Lung (tissue), 12 donors: ENCODE measurements around the gene STON1. TPM values are rescaled to one million over a fixed set of nuclear protein-coding genes. Genes with fewer than 3 reads are reported as not detected.
A peak's percentile ranks its signal among the peaks of the same experiment; 100 is the strongest.
"Not testable (repeated sequence)": the region's sequence is repeated elsewhere in the genome, so short reads cannot be mapped to it uniquely, and the experiment has no call there.

ENCODE experiments used
- ATAC-seq: fragments of 200-7000 bp; cut with Tn5 transposase; one replicate; pipeline ENCODE4 v1.9.1; 2020; ENCODE audit warnings: moderate number of reproducible peaks; ENCODE audit not compliant: insufficient read depth, low FRiP score
- DNase-seq, 3 donors: peaks; one replicate each; pipeline ENCODE4 v3.0.0-alpha.2; 2013 to 2017
- H3K27ac ChIP-seq, 2 donors: one replicate each; pipeline ENCODE4 v1.5.1; 2013; ENCODE audit warnings: mild to moderate bottlenecking in 2 of 2, moderate library complexity in 2 of 2, control low read depth in 1 of 2, inconsistent platforms in 1 of 2, low read depth in 1 of 2, low read length in 1 of 2
- H3K27me3 ChIP-seq, 3 donors: one replicate each; pipeline ENCODE4 v1.5.1; 2013; ENCODE audit warnings: low read length in 2 of 3; ENCODE audit not compliant: control insufficient read depth in 3 of 3, insufficient read depth in 3 of 3
- H3K36me3 ChIP-seq, 4 donors: one replicate each; pipeline ENCODE4 v1.5.1; 2013; ENCODE audit warnings: low read length in 4 of 4, mild to moderate bottlenecking in 1 of 4, moderate library complexity in 1 of 4; ENCODE audit not compliant: control insufficient read depth in 4 of 4, insufficient read depth in 4 of 4
- H3K4me1 ChIP-seq, 5 donors: one replicate each; pipeline ENCODE4 v1.5.1; 2013; ENCODE audit warnings: low read length in 5 of 5, mild to moderate bottlenecking in 2 of 5, moderate library complexity in 1 of 5; ENCODE audit not compliant: control insufficient read depth in 5 of 5, insufficient read depth in 5 of 5
- H3K4me3 ChIP-seq: one replicate; pipeline ENCODE4 v1.5.1; 2013; ENCODE audit warnings: mild to moderate bottlenecking, control low read depth, moderate library complexity
- H3K9ac ChIP-seq, 2 donors: one replicate each; pipeline ENCODE4 v1.5.1; 2013; ENCODE audit warnings: low read length in 2 of 2, control low read depth in 1 of 2; ENCODE audit not compliant: insufficient read depth in 1 of 2
- H3K9me3 ChIP-seq, 4 donors: one replicate each; pipeline ENCODE4 v1.5.1; 2013; ENCODE audit warnings: low read length in 3 of 4, mild to moderate bottlenecking in 1 of 4, moderate library complexity in 1 of 4; ENCODE audit not compliant: control insufficient read depth in 4 of 4, insufficient read depth in 3 of 4
- CTCF ChIP-seq: IDR thresholded peaks from 2 replicates; pipeline ENCODE4 v1.5.1; 2012; ENCODE audit warnings: mild to moderate bottlenecking; ENCODE audit errors: control extremely low read depth, extremely low read depth
- WGBS, 2 donors: extraction: QIAGEN DNeasy Blood & Tissue Kit; methylation state at CpG; one replicate each; pipeline ENCODE4 v1.1.7; 2013; 5-methylcytosine and 5-hydroxymethylcytosine counted together
- polyA plus RNA-seq, 2 donors: library from polyadenylated mRNA; stranded (reverse); fragments of 200-250 nt; gene quantifications; one replicate each; pipeline ENCODE4 v1.2.1, GENCODE V29; 2013
- total RNA-seq, 2 donors: library from RNA; depleted of rRNA in 1 of 2; stranded (reverse); fragments of >200 nt in 1 of 2; gene quantifications; one replicate each; pipeline ENCODE4 v1.2.1, GENCODE V29; 2014 to 2021
- donor health status: control.
- donor health status: control.
- donor health status: Bipolar disorder and iron deficiency.
- donor health status: healthy.
- donor health status: DM: yes; HTN: yes; CAD: no.

STON1 gene
- total and polyA plus RNA-seq, 4 donors = 3.8 to 35.2 (median 10.5) TPM

- peaks cover 0 to 21% (median 4%) of the 10 kb centered on the region in 5 donors for H3K4me1 ChIP-seq
- no peak overlapping the region for H3K4me3 ChIP-seq
- no peak overlapping the region for H3K9ac ChIP-seq
- H3K27ac ChIP-seq = peak overlapping the region in 1 of 2 donors; percentile 13
- ATAC-seq = peak; percentile 62
- peaks cover 0 to 18% (median 13%) of the 10 kb centered on the region in 4 donors for H3K36me3 ChIP-seq
- DNase-seq = peak in 1 of 3 donors; percentile 69
- WGBS, 2 donors = 57 to 86% methylated on average over 6 of the region's 6 CpGs
- H3K27me3 ChIP-seq = no peaks in the 10 kb centered on the region
- TF ChIP-seq CTCF = no peak
- H3K9me3 ChIP-seq = no peaks in the 10 kb centered on the region
Measured at GRCh38 chr2:48515513-48515985, 14.4 kb upstream of the STON1 start.

GRCh38 chr2:48519593-48519992 lies 10.4 kb upstream of the STON1 start:
- DNase-seq = no peak
- 64 to 77% methylated on average over 11 of the region's 11 CpGs for WGBS, 2 donors
- peaks cover 0 to 19% (median 7%) of the 10 kb centered on the region in 4 donors for H3K36me3 ChIP-seq

GRCh38 chr2:48524756-48525155 lies 5.2 kb upstream of the STON1 start:
- peaks cover 4 to 20% (median 6%) of the 10 kb centered on the region in 5 donors for H3K4me1 ChIP-seq
- H3K9me3 ChIP-seq, H3K36me3 ChIP-seq, H3K27me3 ChIP-seq, DNase-seq, H3K27ac ChIP-seq, H3K4me3 ChIP-seq, ATAC-seq, H3K9ac ChIP-seq: not testable (repeated sequence)
- 88 to 94% methylated on average over 3 of the region's 3 CpGs for WGBS, 2 donors

More at GRCh38 chr2:48519593-48519992, 10.4 kb upstream of the STON1 start:
- H3K9ac ChIP-seq = no peak overlapping the region
- TF ChIP-seq CTCF = no peak
- no peaks in the 10 kb centered on the region for H3K9me3 ChIP-seq
- no peak overlapping the region for H3K27ac ChIP-seq
- ATAC-seq = no peak
- H3K4me3 ChIP-seq = no peak overlapping the region
- H3K4me1 ChIP-seq = peaks cover 0 to 13% (median 4%) of the 10 kb centered on the region in 5 donors
- no peaks in the 10 kb centered on the region for H3K27me3 ChIP-seq

- ATAC-seq (no peak), DNase-seq (peak in 2 of 3 donors; percentile 66 to 77)
- Histone ChIP-seq H3K9ac (no peak overlapping the region), H3K4me1 (peaks cover 4 to 20% (median 6%) of the 10 kb centered on the region in 5 donors), H3K36me3 (peaks cover 0 to 8% (median 1%) of the 10 kb centered on the region in 4 donors), H3K27me3 (no peaks in the 10 kb centered on the region), H3K9me3 (no peaks in the 10 kb centered on the region), H3K4me3 (no peak overlapping the region), H3K27ac (peak overlapping the region; percentile 53 to 57)
- TF ChIP-seq CTCF = no peak
- 83 to 89% methylated on average over 11 of the region's 11 CpGs for WGBS, 2 donors
Measured at GRCh38 chr2:48525269-48525943, 4.5 kb upstream of the STON1 start.
